Sigmoid colon (tissue), 7 donors: Measurements from ENCODE around the gene RBBP7. TPM values are rescaled to one million over a fixed set of nuclear protein-coding genes. Genes with fewer than 3 reads are reported as not detected.

Experiments used
- DNase-seq: peaks from one replicate; pipeline ENCODE4 v3.0.0-alpha.2; 2019
- H3K27ac ChIP-seq, 4 donors: fragments of 200-600 bp; sonication (generic); one replicate each; pipeline ENCODE4 v1.5.1; 2016 to 2019; ENCODE audit warnings: mild to moderate bottlenecking in 1 of 4
- H3K27me3 ChIP-seq, 3 donors: fragments of 200-600 bp; sonication (generic); one replicate each; pipeline ENCODE4 v1.5.1; 2019; ENCODE audit warnings: mild to moderate bottlenecking in 1 of 3
- H3K36me3 ChIP-seq, 4 donors: fragments of 200-600 bp; sonication (generic); one replicate each; pipeline ENCODE4 v1.5.1; 2016 to 2019
- H3K4me1 ChIP-seq, 4 donors: fragments of 200-600 bp; sonication (generic); one replicate each; pipeline ENCODE4 v1.5.1; 2017 to 2019
- H3K4me3 ChIP-seq, 4 donors: fragments of 200-600 bp; sonication (generic); one replicate each; pipeline ENCODE4 v1.5.1; 2017 to 2019; ENCODE audit warnings: mild to moderate bottlenecking in 2 of 4, moderate library complexity in 1 of 4
- H3K9me3 ChIP-seq, 4 donors: fragments of 200-600 bp in 3 of 4; sonication (generic) in 3 of 4; one replicate each; pipeline versions ENCODE4 v1.5.1 to v1.6.1; 2013 to 2019
- CTCF ChIP-seq, 4 experiments: fragments of 450-650 bp in 3 of 4; fragments of 200-600 bp in 1 of 4; IDR thresholded peaks; one replicate each; pipeline ENCODE4 v1.5.1; 2016 to 2019; ENCODE audit warnings: antibody characterized with exemption in 4 of 4, mild to moderate bottlenecking in 3 of 4, moderate library complexity in 2 of 4
- EP300 ChIP-seq, 4 donors: sonication (generic); formaldehyde crosslinking; IDR thresholded peaks; one replicate each; pipeline ENCODE4 v1.6.1; 2017; ENCODE audit warnings: antibody characterized with exemption in 4 of 4
- POLR2A ChIP-seq, 2 donors: fragments of 450-650 bp; IDR thresholded peaks; one replicate each; pipeline ENCODE4 v1.6.1; 2016; ENCODE audit warnings: antibody characterized with exemption in 2 of 2, mild to moderate bottlenecking in 2 of 2, moderate library complexity in 2 of 2
- POLR2AphosphoS5 ChIP-seq, 4 donors: sonication (generic); formaldehyde crosslinking; IDR thresholded peaks; one replicate each; pipeline ENCODE4 v1.6.1; 2017; ENCODE audit warnings: antibody characterized with exemption in 4 of 4
- WGBS, 2 donors: extraction: QIAGEN DNeasy Blood & Tissue Kit; methylation state at CpG; one replicate each; pipeline ENCODE4 v1.1.7; 2013; 5-methylcytosine and 5-hydroxymethylcytosine counted together
- intact Hi-C: fragments of 100-400 bp; cut with DNase I; formaldehyde crosslinking; loops from one replicate; pipeline ENCODE4 v1.15.1; 2023
- polyA plus RNA-seq, 3 donors: library from polyadenylated mRNA; stranded (reverse); fragments of 200-250 nt; gene quantifications; one replicate each; pipeline ENCODE4 v1.2.3, GENCODE V29; 2013
- total RNA-seq, 4 donors: library from RNA; depleted of rRNA; stranded (reverse); fragments of >200 nt; gene quantifications; one replicate each; pipeline ENCODE4 v1.1.0, GENCODE V29; 2016
- donor health status: healthy with polysubstance abuse.
- donor health status: Bipolar disorder and iron deficiency.
- donor health status: healthy.

The RBBP7 gene
- total and polyA plus RNA-seq, 7 donors = 59.4 to 130 (median 109) TPM

DNA sequence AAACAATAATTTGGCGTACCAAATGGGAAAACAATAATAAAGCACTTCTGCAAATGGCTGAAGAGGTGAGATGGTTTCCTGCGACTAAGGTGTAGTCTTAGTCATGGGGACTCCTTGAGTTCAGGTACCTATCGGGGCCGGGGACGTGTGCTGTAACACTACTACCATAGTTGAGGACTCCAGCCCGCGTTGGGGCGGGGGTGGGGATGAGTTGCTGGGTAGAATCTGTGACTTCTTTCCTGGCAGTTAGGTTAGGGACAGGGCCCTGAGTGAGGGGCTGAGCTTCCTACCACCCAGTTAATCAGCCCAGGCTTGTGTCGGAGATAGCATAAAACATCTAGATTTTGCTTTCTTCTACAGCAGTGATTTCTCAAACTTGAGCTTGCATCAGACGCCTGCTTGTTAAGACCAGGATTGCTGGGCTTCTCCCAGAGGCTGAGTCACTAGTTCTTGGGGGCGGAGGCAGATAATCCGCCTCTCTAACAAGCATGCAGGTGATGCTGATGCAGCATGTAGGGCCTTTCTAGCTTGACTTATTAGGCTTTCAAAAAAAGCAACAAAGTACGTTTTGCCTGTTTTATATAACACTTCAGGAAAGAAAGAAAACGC, 30.2 kb downstream of the RBBP7 start:
- H3K9me3 ChIP-seq = no peaks in the 10 kb centered on the region
- no peak for TF ChIP-seq EP300 (IDR thresholded peaks at IDR 0.05)
- TF ChIP-seq POLR2AphosphoS5 (IDR thresholded peaks at IDR 0.05) = no peak
- no peak for TF ChIP-seq POLR2A (IDR thresholded peaks at IDR 0.05)
- no peak for TF ChIP-seq CTCF (IDR thresholded peaks at IDR 0.05)
- 89 to 96% methylated on average over 14 of the region's 14 CpGs for WGBS, 2 donors
- H3K4me3 ChIP-seq = no peak overlapping the region
- intact Hi-C loops = no loop called here
- H3K4me1 ChIP-seq = peaks cover 0 to 33% (median 5%) of the 10 kb centered on the region in 4 donors
- H3K27ac ChIP-seq = peak overlapping the region in 3 of 4 donors; percentile 23 to 75 (median 56)
- H3K27me3 ChIP-seq = no peaks in the 10 kb centered on the region
- peaks cover 0 to 13% (median 2%) of the 10 kb centered on the region in 4 donors for H3K36me3 ChIP-seq
- no peak for DNase-seq

DNA sequence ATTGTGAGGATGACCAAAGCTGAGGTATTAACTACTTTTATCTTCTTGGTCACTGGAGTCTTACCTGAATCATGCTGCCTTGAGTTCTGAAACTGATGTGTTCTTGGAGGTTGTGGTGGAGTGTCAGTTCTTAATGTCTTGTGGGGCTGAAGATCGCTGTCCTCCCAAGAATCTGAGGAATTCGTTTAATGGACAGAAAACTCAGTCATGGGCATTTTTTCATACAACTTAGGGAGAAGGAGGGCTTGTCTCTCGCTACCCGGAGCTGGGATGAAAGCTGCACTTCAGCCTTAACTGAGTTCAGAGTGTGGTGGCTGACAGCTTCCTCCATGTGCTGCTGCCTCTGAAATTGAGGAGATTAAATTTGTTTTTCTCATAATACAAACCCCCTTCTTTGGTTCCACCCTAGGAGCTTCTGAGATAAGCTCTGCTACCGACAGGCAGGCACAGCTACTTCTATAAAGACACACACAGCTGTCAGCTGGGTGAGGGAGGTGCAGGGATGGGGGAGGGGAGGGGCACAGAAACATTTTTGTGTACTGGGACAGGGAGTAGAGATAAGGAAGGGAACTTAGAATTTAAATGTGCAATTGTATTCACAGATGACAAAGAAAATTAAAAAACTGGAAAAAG, 30.8 kb downstream of the RBBP7 start:
- Histone ChIP-seq H3K36me3 (peaks cover 0 to 9% (median 2%) of the 10 kb centered on the region in 4 donors), H3K27ac (peak overlapping the region in 3 of 4 donors; percentile 56 to 75 (median 69)), H3K4me1 (peaks cover 0 to 33% (median 5%) of the 10 kb centered on the region in 4 donors), H3K9me3 (no peaks in the 10 kb centered on the region), H3K27me3 (no peaks in the 10 kb centered on the region), H3K4me3 (no peak overlapping the region)
- TF ChIP-seq POLR2AphosphoS5 (IDR thresholded peaks at IDR 0.05) (no peak), CTCF (IDR thresholded peaks at IDR 0.05) (no peak), EP300 (IDR thresholded peaks at IDR 0.05) (no peak), POLR2A (IDR thresholded peaks at IDR 0.05) (no peak)
- WGBS, 2 donors = 70 to 75% methylated on average over 5 of the region's 5 CpGs
- intact Hi-C loops = no loop called here
- DNase-seq = no peak

DNA sequence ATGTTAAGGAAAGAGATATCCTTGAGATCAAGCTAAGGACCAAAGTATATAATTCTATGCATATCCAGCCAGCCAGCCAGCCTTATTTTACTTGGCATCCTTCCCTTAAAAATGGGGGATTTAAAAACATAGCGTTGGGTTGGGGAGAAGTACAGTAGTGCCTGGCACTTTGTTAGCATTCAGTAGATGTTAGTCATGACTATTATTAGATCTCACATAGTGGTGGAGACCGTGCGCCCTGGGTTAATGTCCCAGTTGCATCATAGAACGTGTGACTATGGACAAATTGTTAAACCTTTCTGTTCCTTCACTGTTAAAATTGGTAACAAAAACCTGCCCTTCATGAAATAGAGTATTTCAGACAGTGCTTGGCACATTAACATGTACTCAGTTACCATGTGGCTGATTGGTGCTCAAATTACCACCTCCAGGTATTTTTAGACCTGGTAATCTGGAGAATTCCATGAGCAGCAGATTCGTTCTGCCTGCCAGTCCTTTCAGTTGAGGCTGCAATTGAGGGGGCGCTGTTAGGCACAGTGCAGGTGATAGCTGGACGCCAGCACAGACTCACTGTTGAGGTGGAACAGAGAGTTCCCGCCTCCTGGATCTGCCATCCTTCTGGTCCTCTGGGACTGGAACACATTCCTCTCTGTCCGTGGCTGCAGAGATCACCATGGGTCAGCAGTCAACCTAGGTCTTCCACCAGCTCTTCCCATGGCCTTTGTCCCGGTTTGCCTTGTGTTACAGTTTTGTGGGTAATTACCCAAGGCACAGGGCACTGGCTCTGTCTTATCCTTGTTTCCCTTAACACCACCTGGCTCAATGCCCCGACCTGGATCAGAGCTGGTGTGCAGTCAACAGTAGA, 31.7 kb downstream of the RBBP7 start:
- H3K4me3 ChIP-seq = no peak overlapping the region
- 71 to 83% methylated on average over 11 of the region's 11 CpGs for WGBS, 2 donors
- TF ChIP-seq POLR2A (IDR thresholded peaks at IDR 0.05) (no peak), POLR2AphosphoS5 (IDR thresholded peaks at IDR 0.05) (peak in 2 of 4 donors; percentile 22 to 48), CTCF (IDR thresholded peaks at IDR 0.05) (no peak), EP300 (IDR thresholded peaks at IDR 0.05) (peak in 1 of 4 donors; percentile 34)
- intact Hi-C loops = no loop called here
- no peaks in the 10 kb centered on the region for H3K9me3 ChIP-seq
- DNase-seq = no peak
- H3K36me3 ChIP-seq = peaks cover 0 to 12% (median 5%) of the 10 kb centered on the region in 4 donors
- no peaks in the 10 kb centered on the region for H3K27me3 ChIP-seq
- peaks cover 0 to 27% (median 5%) of the 10 kb centered on the region in 4 donors for H3K4me1 ChIP-seq
- H3K27ac ChIP-seq = peak overlapping the region; percentile 44 to 75 (median 62)

GRCh38 chrX:16836371-16836770, 33.8 kb downstream of the RBBP7 start:
- no peak for DNase-seq
- H3K9me3 ChIP-seq = no peaks in the 10 kb centered on the region
- peaks cover 0 to 15% (median 7%) of the 10 kb centered on the region in 4 donors for H3K36me3 ChIP-seq
- intact Hi-C loops = no loop called here
- peak overlapping the region in 2 of 4 donors; percentile 46 to 67 for H3K27ac ChIP-seq
- H3K4me1 ChIP-seq = peaks cover 0 to 17% (median 5%) of the 10 kb centered on the region in 4 donors
- TF ChIP-seq EP300 (IDR thresholded peaks at IDR 0.05) (no peak), CTCF (IDR thresholded peaks at IDR 0.05) (peak in 2 of 4 experiments; percentile 16 to 25)
- H3K4me3 ChIP-seq = no peak overlapping the region
- 50 to 72% methylated on average over 9 of the region's 9 CpGs for WGBS, 2 donors
- H3K27me3 ChIP-seq = no peaks in the 10 kb centered on the region
